SK-N-MC (cell line): ENCODE measurements around the gene DIPK1B.
A peak's percentile ranks its signal among the peaks of the same experiment; 100 is the strongest.

Experiments used
- EZH2 ChIP-seq: fragments of 200-600 bp; sonication (generic); IDR thresholded peaks from one replicate; pipeline ENCODE4 v1.6.1; 2017; ENCODE audit warnings: antibody characterized with exemption
- POLR2AphosphoS5 ChIP-seq: IDR thresholded peaks from 2 replicates; pipeline ENCODE4 v1.6.1; 2012; ENCODE audit warnings: mild to moderate bottlenecking, low read depth, low read length, borderline replicate concordance

- TF ChIP-seq POLR2AphosphoS5 (0 out of 2 replicates have a peak, but pooled peaks have one; percentile 42), EZH2 (no peak)
Observed at GRCh38 chr9:136729144-136729543, 16.8 kb downstream of the DIPK1B start.
